IMR-90 (cell line): ENCODE measurements around the gene OR1S2. TPM values are rescaled to one million over a fixed set of nuclear protein-coding genes. Genes with fewer than 3 reads are reported as not detected.

Experiments
- ATAC-seq: fragments of 200-7000 bp; cut with Tn5 transposase; 2 replicates; pipeline ENCODE4 v1.9.1; 2020; ENCODE audit warnings: low read depth, mild to moderate bottlenecking, moderate library complexity
- BruUV-seq: library from RNA; stranded (reverse); fragments of 400-500 nt; replicated peaks from 2 replicates; lab custom pipeline; 2021; lab: Mats Ljungman, UMichigan
- CTCF ChIA-PET: fragments of 300-600 bp; formaldehyde crosslinking; extraction: SDS; loops from one replicate; lab custom pipeline; 2021; ENCODE audit warnings: antibody characterized with exemption; lab: Yijun Ruan, JAX
- POLR2A ChIA-PET: fragments of 300-600 bp; sonication (Branson Sonifier 250); formaldehyde crosslinking; loops from one replicate; lab custom pipeline; 2022; ENCODE audit warnings: antibody characterized with exemption; ENCODE audit not compliant: unreplicated experiment; lab: Charles Lee
- DNase-seq: peaks from one replicate; pipeline ENCODE4 v3.0.0; 2013
- H2AFZ ChIP-seq: replicated peaks from 2 replicates; pipeline ENCODE3; 2013; ENCODE audit warnings: low read length, mild to moderate bottlenecking; ENCODE audit not compliant: poor library complexity
- H2AK5ac ChIP-seq: 2 replicates; pipeline ENCODE4 v1.6.1; 2013; ENCODE audit warnings: low read depth, low read length, inconsistent platforms
- H2AK9ac ChIP-seq: replicated peaks from 2 replicates; pipeline ENCODE3; 2013; ENCODE audit warnings: mild to moderate bottlenecking, low read depth, low read length, moderate library complexity; ENCODE audit not compliant: poor library complexity
- H2BK120ac ChIP-seq: 2 replicates; pipeline ENCODE4 v1.6.1; 2013; ENCODE audit warnings: low read depth, low read length, inconsistent platforms
- H2BK15ac ChIP-seq: 3 replicates; pipeline ENCODE4 v1.6.1; 2013; ENCODE audit warnings: low read depth, low read length, inconsistent platforms
- H2BK20ac ChIP-seq: 2 replicates; pipeline ENCODE4 v1.6.1; 2013; ENCODE audit warnings: low read depth, mild to moderate bottlenecking, inconsistent platforms, low read length, moderate library complexity
- H2BK5ac ChIP-seq: 2 replicates; pipeline ENCODE4 v1.6.1; 2013; ENCODE audit warnings: mild to moderate bottlenecking, low read depth, low read length, inconsistent platforms; ENCODE audit not compliant: poor library complexity, severe bottlenecking
- H3K14ac ChIP-seq: replicated peaks from 2 replicates; pipeline ENCODE4 v1.6.1; 2013; ENCODE audit warnings: low read depth, low read length, inconsistent platforms
- H3K18ac ChIP-seq: 2 replicates; pipeline ENCODE4 v1.6.1; 2013; ENCODE audit warnings: low read depth, low read length, control low read depth
- H3K23ac ChIP-seq: 2 replicates; pipeline ENCODE4 v1.6.1; 2013; ENCODE audit warnings: low read depth, low read length, inconsistent platforms
- H3K27ac ChIP-seq: 2 replicates; pipeline ENCODE4 v1.5.1; 2013; ENCODE audit warnings: mild to moderate bottlenecking, control low read depth, low read length; ENCODE audit not compliant: insufficient read depth
- H3K27me3 ChIP-seq: 2 replicates; pipeline ENCODE4 v1.6.1; 2013; ENCODE audit warnings: low read length; ENCODE audit not compliant: control insufficient read depth, insufficient read depth
- H3K36me3 ChIP-seq: 2 replicates; pipeline ENCODE4 v1.6.1; 2013; ENCODE audit warnings: low read length, mixed read lengths; ENCODE audit not compliant: control insufficient read depth, insufficient read depth
- H3K4ac ChIP-seq: 2 replicates; pipeline ENCODE4 v1.6.1; 2013; ENCODE audit warnings: low read depth, low read length, inconsistent platforms
- H3K4me1 ChIP-seq: 2 replicates; pipeline ENCODE4 v1.6.1; 2013; ENCODE audit warnings: low read length, mixed read lengths; ENCODE audit not compliant: control insufficient read depth, insufficient read depth
- H3K4me2 ChIP-seq: 2 replicates; pipeline ENCODE4 v1.6.1; 2013; ENCODE audit warnings: low read depth, mild to moderate bottlenecking, control low read depth, low read length, moderate library complexity
- H3K4me3 ChIP-seq: 2 replicates; pipeline ENCODE4 v1.5.1; 2013; ENCODE audit warnings: low read depth, mild to moderate bottlenecking, control low read depth, low read length, moderate library complexity; ENCODE audit not compliant: insufficient read depth
- H3K56ac ChIP-seq: 2 replicates; pipeline ENCODE4 v1.6.1; 2013; ENCODE audit warnings: low read length, inconsistent platforms; ENCODE audit not compliant: insufficient read depth; ENCODE audit errors: extremely low read depth
- H3K79me1 ChIP-seq, 2 experiments: 2 replicates each; pipeline ENCODE4 v1.6.1; 2013; ENCODE audit warnings: low read length in 2 of 2, inconsistent platforms in 1 of 2, low read depth in 1 of 2
- H3K9ac ChIP-seq: 2 replicates; pipeline ENCODE4 v1.6.1; 2013; ENCODE audit warnings: low read depth, low read length, control low read depth
- H3K9me1 ChIP-seq: 2 replicates; pipeline ENCODE4 v1.6.1; 2013; ENCODE audit warnings: low read length, inconsistent platforms; ENCODE audit not compliant: insufficient read depth
- H3K9me3 ChIP-seq: 2 replicates; pipeline ENCODE4 v1.6.1; 2013; ENCODE audit warnings: low read length; ENCODE audit not compliant: control insufficient read depth, insufficient read depth
- H4K20me1 ChIP-seq: 2 replicates; pipeline ENCODE4 v1.6.1; 2013; ENCODE audit warnings: low read length, inconsistent platforms; ENCODE audit not compliant: insufficient read depth
- H4K5ac ChIP-seq: 2 replicates; pipeline ENCODE4 v1.6.1; 2013; ENCODE audit warnings: mild to moderate bottlenecking, low read depth, low read length, control low read depth
- H4K8ac ChIP-seq, 2 experiments: 2 replicates each; pipeline ENCODE4 v1.6.1; 2013; ENCODE audit warnings: low read depth in 2 of 2, low read length in 2 of 2, control low read depth in 1 of 2, inconsistent platforms in 1 of 2
- H4K91ac ChIP-seq: 2 replicates; pipeline ENCODE4 v1.6.1; 2013; ENCODE audit warnings: low read depth, low read length, inconsistent platforms; ENCODE audit not compliant: insufficient read depth
- BHLHE40 ChIP-seq: fragments of 150-350 bp; IDR thresholded peaks from 2 replicates; pipeline ENCODE4 v1.6.1; 2016; ENCODE audit warnings: mild to moderate bottlenecking, low read depth, low read length
- CEBPB ChIP-seq: IDR thresholded peaks from 2 replicates; pipeline ENCODE4 v1.6.1; 2012; ENCODE audit warnings: low read depth, low read length, improper control_type of control experiment
- CHD1 ChIP-seq: IDR thresholded peaks from 2 replicates; pipeline ENCODE4 v1.6.1; 2012; ENCODE audit warnings: low read depth, low read length, improper control_type of control experiment
- FOS ChIP-seq: fragments of 150-350 bp; IDR thresholded peaks from 2 replicates; pipeline ENCODE4 v1.6.1; 2016; ENCODE audit warnings: low read depth, low read length
- MXI1 ChIP-seq: IDR thresholded peaks from 2 replicates; pipeline ENCODE4 v1.6.1; 2012; ENCODE audit warnings: low read depth, mild to moderate bottlenecking, low read length, moderate library complexity, borderline replicate concordance
- POLR2A ChIP-seq: IDR thresholded peaks from 2 replicates; pipeline ENCODE4 v1.6.1; 2012; ENCODE audit warnings: mild to moderate bottlenecking, low read depth, low read length
- RAD21 ChIP-seq: IDR thresholded peaks from 2 replicates; pipeline ENCODE4 v1.6.1; 2012; ENCODE audit warnings: low read length, improper control_type of control experiment
- WGBS, 2 experiments: methylation state at CpG; one replicate each; pipeline versions ENCODE4 v1.1.5 to v1.1.7; 2013; ENCODE audit warnings: missing lambda C conversion rate in 2 of 2; ENCODE audit not compliant: insufficient read length in 1 of 2; ENCODE audit errors: extremely low coverage in 2 of 2; 5-methylcytosine and 5-hydroxymethylcytosine counted together
- dilution Hi-C: fragments of 300-500 bp; cut with HindIII; formaldehyde crosslinking; loops from one replicate; pipeline ENCODE4 v1.14.3; 2018; ENCODE audit warnings: low sequenced_read_pairs; ENCODE audit not compliant: unreplicated experiment
- in situ Hi-C: fragments of 300-500 bp; cut with MboI; formaldehyde crosslinking; loops from 3 replicates; pipeline ENCODE4 v1.14.3; 2019; ENCODE audit warnings: low sequenced_read_pairs, inconsistent platforms, mixed read lengths
- intact Hi-C: fragments of 100-400 bp; cut with micrococcal nuclease; formaldehyde crosslinking; loops from 2 replicates; pipeline ENCODE4 v1.10.0; 2022
- polyA plus RNA-seq, 3 experiments: library from polyadenylated mRNA; depleted of rRNA; stranded (reverse); fragments of >200 nt; gene quantifications; 2 replicates each; pipeline ENCODE4 v1.2.3, GENCODE V29; 2012; ENCODE audit warnings: low replicate concordance in 1 of 3
- total RNA-seq: library from RNA; depleted of rRNA; stranded (reverse); fragments of >200 nt; gene quantifications from 2 replicates; pipeline ENCODE4 v1.2.3, GENCODE V29; 2012
- TF ChIP-seq, protein P1 (sequence below): fragments of 150-350 bp; IDR thresholded peaks from 2 replicates; pipeline ENCODE4 v1.6.1; 2016; ENCODE audit warnings: low read depth, mild to moderate bottlenecking, low read length, moderate library complexity, borderline replicate concordance

OR1S2 gene
- total and polyA plus RNA-seq, 2 of the 4 experiments (the other 2 are of a cell fraction) = not detected

DNA sequence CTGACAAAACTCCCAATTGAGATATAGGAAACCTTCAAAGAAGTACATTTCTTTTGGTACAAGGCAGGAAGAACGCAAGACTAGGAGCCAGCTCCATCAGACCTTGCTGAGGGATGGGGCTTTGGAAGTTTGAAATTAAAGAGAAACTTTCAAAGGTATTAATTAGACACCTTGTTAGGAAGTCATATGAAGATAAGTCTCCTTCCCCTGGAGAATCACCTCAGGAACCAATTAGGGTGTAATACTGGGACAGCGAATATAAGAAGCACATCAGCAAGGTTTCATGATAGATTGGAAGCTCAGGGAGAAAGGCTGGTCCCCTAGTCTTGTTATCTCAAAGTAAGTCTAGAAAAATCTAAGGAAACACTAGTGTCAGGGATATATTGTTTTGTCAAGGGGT is 15.2 kb downstream of the OR1S2 start, which contains the start of gene OR9Q2:
TSS of gene OR9Q2 (plus strand) at position 301 of the 400 bp plus-strand sequence. CDS start 1,421 bp downstream, outside the sequence.
- CTCF ChIA-PET = interaction anchor here (0.9 to 1.5 kb wide), 2 partner anchors 10 to 14 kb away, joined by 3 read pairs; no protein-coding TSS in a partner anchor
- Histone ChIP-seq H2BK120ac (no peak within 1 kb of the TSS), H2AFZ (peak within 1 kb of the TSS; percentile 48), H3K4me3 (no peak within 1 kb of the TSS), H3K4me2 (no peak within 1 kb of the TSS), H4K91ac (no peak within 1 kb of the TSS), H3K18ac (no peak within 1 kb of the TSS), H3K9me3 (no peaks in the 10 kb centered on the region), H3K4ac (no peak within 1 kb of the TSS), H4K20me1 (no peaks in the 10 kb centered on the region), H4K8ac (no peak within 1 kb of the TSS), H2AK5ac (no peak within 1 kb of the TSS), H2AK9ac (no peak within 1 kb of the TSS), H2BK5ac (no peak within 1 kb of the TSS), H3K4me1 (no peaks in the 10 kb centered on the region), H3K79me1 (no peaks in the 10 kb centered on the region), H3K36me3 (no peaks in the 10 kb centered on the region), H3K9ac (no peak within 1 kb of the TSS), H3K9me1 (no peaks in the 10 kb centered on the region), H2BK15ac (no peak within 1 kb of the TSS), H3K14ac (no peak within 1 kb of the TSS), H2BK20ac (no peak within 1 kb of the TSS), H3K23ac (no peak within 1 kb of the TSS), H3K27ac (no peak within 1 kb of the TSS), H4K5ac (no peak within 1 kb of the TSS), H3K56ac (no peak within 1 kb of the TSS), H3K27me3 (0 out of 2 replicates have a peak, but pooled peaks cover 2% of the 10 kb centered on the region)
- intact Hi-C loops (no loop called here), in situ Hi-C loops (no loop called here), dilution Hi-C loops (no loop called here)
- POLR2A ChIA-PET = no interaction called here
- no TSS peak for BruUV-seq
- ATAC-seq (no peak), DNase-seq (no peak)
- TF ChIP-seq RAD21 (no peak), CHD1 (no peak), FOS (no peak), BHLHE40 (no peak), POLR2A (no peak), CEBPB (no peak), MXI1 (no peak)
- TF ChIP-seq, protein P1, sequence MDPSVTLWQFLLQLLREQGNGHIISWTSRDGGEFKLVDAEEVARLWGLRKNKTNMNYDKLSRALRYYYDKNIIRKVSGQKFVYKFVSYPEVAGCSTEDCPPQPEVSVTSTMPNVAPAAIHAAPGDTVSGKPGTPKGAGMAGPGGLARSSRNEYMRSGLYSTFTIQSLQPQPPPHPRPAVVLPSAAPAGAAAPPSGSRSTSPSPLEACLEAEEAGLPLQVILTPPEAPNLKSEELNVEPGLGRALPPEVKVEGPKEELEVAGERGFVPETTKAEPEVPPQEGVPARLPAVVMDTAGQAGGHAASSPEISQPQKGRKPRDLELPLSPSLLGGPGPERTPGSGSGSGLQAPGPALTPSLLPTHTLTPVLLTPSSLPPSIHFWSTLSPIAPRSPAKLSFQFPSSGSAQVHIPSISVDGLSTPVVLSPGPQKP = no peak
- no CpG with 5 or more reads among the region's 2 CpGs for WGBS, 2 experiments
